Transverse colon (tissue), 3 donors: ENCODE results near the gene CDC42EP1.

Experiments
- CTCF ChIP-seq, 5 experiments: fragments of 200-600 bp in 3 of 5; fragments of 450-650 bp in 2 of 5; sonication (generic) in 3 of 5; IDR thresholded peaks; 1 replicate in 2 of 5; 2 replicates in 3 of 5; pipeline ENCODE4 v1.5.1; 2016 to 2017; ENCODE audit warnings: antibody characterized with exemption in 5 of 5, inconsistent platforms in 3 of 5, mild to moderate bottlenecking in 2 of 5, moderate library complexity in 1 of 5
- POLR2A ChIP-seq: fragments of 450-650 bp; IDR thresholded peaks from one replicate; pipeline ENCODE4 v1.6.1; 2016; ENCODE audit warnings: antibody characterized with exemption, mild to moderate bottlenecking, moderate library complexity

DNA sequence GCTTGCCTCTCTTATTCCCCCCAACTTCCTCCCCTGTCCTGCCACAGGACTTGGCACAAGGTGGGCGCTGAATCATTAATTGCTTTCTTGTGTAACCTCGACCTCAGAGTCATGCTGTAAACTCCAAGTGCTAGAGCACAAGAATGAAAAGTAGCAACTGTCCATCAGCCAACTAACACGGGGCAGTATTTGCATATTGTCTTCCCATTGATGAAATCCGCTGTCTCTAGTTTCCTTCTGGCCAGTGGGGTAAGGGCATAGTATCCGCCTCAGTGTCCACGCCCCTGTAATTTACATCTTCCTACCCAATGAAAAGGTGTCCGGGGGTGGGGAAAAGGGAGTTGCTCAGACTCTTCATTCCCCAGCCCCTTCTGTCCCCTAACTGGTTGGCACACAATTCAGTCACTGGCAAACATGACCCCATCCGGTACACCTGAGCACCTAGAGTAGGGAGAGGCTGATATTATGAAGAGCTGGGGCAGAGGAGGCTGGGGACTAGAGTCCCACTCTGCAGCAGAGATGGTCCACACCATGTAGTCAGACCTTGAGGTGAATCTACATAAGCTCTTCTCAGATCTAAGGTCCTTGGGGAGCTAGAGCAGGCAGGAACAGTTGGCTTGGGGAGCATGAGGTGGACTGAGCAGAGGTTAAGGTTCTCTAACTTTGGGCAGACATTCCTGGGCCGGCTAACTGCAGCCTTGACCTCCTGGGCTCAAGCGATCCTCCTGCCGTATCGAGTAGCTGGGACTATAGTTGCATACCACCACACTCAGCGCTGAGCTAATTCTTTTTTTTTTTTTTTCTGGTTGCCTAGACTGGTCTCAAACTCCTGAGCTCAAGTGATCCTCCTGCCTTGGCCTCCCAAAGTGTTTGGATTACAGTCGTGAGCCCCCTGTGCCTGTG is 41.5 kb downstream of the CDC42EP1 start:
- no peak for TF ChIP-seq CTCF (IDR thresholded peaks at IDR 0.05)
- no peak for TF ChIP-seq POLR2A
